Measurements from ENCODE around the gene ATG14. TPM values are rescaled to one million over a fixed set of nuclear protein-coding genes. Genes with fewer than 3 reads are reported as not detected.
A peak's percentile ranks its signal among the peaks of the same experiment; 100 is the strongest.
"Not testable (repeated sequence)": the region's sequence is repeated elsewhere in the genome, so short reads cannot be mapped to it uniquely, and the experiment has no call there.

Gene ATG14
- polyA plus RNA-seq, 4 donors, result 19.4 to 23.0 (median 20.8) TPM

DNA sequence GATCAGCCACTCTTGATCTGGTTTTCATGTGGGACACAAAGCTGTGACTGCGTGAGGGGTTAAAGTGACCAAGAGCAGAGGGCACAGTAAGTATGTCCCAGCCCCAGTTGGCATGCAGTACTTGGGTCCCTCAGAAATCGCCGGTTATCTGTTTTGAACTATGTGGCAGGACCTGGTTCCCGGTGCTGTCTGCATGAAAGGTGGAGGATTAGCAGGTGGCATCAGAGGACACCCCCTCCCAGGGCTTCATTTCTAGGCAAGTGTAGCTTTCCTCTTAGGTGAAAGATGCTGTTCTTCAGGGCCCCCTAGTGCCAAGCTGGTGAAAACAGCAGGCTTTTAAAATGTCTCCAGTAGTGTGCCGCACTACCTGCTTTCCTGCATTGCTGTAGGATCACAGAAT is 57.1 kb downstream of the ATG14 start:
- DNase-seq (ENCODE audit: low read depth in 4 of 4, low spot score in 3 of 4), result no peak

DNA sequence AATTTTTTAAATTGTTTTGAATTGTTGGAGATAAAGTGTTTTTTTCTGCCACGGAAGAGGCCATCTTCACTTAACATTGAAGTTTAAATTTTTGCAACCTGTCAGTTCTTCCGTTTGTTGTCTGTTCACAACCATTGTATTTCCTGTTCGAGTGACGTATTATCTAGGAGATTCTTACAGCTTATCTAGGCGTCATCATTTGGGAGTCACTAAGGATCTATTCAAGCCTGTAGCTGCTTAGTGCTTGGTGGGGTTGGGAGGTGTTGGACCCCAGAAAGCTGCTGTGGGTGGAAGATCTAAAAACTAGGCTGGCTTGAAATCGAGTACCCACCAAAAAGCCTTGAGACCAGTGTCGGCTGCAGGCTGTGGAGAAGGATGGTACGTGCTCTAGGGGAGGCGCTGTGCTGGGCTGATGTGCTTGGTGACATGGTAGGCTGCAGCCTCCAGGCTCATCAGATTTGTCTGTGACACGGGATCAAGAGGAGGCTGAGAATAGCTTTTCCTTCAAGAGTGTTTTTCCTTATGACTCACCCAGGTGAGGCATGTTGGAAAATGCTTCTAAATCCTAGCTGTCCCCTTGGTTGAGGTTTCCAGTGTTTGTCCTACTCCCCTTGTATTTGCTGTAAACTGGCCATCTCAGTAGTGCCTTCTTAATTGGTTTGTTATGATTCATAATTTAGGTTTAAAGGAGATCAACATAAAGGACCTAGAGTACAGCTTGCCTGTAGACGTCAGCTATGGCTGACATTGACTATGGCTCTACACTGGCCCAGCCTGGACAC is 57.8 kb downstream of the ATG14 start:
- DNase-seq (ENCODE audit: low read depth in 4 of 4, low spot score in 3 of 4), result no peak

DNA sequence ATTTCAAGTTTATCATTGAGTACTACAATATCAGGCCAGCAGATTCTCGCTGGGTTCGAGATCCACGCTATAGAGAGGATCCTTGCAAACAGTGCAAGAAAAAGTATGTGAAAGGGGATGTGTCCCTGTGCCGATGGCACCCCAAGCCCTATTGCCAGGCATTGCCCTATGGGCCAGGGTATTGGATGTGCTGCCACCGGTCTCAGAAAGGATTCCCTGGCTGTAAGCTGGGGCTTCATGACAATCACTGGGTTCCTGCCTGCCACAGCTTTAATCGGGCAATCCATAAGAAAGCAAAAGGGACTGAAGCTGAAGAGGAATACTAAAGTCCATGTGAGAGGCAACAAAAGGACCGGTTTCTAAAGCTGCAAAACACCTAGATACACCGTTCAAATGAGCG is 59.4 kb downstream of the ATG14 start:
- DNase-seq (ENCODE audit: low read depth in 4 of 4, low spot score in 3 of 4), result no peak

DNA sequence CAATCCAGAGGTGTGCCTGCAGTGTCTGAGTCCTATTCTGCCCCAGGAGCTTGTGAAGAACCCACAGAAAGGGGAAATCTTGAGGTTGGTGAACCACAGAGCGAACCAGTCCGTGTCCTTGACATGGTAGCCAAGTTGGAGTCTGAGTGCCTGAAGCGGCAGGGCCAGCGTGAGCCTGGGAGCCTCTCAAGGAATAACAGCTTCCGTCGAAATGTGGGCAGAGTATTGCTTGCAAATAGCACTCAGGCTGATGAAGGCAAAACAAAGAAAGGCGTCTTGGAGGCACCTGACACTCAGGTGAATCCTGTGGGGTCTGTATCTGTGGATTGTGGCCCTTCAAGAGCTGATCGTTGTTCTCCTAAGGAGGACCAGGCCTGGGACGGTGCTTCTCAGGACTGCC is 60.5 kb downstream of the ATG14 start:
- no peak for DNase-seq (ENCODE audit: low read depth in 4 of 4, low spot score in 3 of 4)

GRCh38 chr14:55350461-55350860 is 61.2 kb downstream of the ATG14 start:
- DNase-seq (ENCODE audit: low read depth in 4 of 4, low spot score in 3 of 4), result no peak

DNA sequence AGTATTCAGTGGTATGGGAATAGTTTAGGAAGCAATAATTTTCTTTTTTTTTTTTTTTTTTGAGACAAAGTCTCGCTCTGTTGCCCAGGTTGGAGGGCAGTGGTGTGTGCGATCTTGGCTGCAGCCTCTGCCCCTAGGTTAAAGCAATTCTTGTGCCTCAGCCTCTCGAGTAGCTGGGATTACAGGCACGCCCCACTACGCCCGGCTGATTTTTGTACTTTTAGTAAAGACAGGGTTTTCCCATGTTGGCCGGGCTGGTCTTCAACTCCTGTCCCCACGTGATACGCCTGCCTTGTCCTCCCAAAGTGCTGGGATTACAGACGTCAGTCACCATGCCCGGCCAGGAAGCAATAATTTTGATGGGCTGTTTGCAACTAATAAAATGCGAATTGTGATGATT is 62.1 kb downstream of the ATG14 start:
- peak in 1 of 4 donors; percentile 32 for DNase-seq (ENCODE audit: low read depth in 4 of 4, low spot score in 3 of 4)

- no peak for DNase-seq (ENCODE audit: low read depth in 4 of 4, low spot score in 3 of 4)
These were observed 62.7 kb downstream of the ATG14 start for GRCh38 chr14:55348766-55349453.

DNA sequence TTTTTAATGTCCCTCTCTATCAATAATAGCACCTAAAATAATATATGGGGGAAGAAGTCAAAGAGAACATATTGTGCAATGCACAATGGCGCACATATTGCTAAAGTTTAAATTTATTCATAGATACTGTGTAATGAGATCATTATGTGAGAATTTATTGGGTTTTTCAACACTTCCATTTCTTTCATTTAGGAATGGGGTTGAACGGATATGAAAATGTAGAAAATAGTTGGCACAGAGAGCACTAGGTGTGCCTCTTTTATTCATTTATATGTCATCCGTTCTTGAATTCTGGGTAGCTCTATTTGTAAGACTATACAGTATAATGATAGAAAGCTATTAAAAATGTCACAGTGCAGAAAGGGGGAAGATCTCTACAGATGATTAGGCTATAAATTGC is 63.9 kb downstream of the ATG14 start:
- DNase-seq (ENCODE audit: low read depth in 4 of 4, low spot score in 3 of 4), result no peak

- no peak for DNase-seq (ENCODE audit: low read depth in 4 of 4, low spot score in 3 of 4)
These were observed 64.6 kb downstream of the ATG14 start for GRCh38 chr14:55347040-55347439.

- DNase-seq (ENCODE audit: low read depth in 4 of 4, low spot score in 3 of 4), result not testable (repeated sequence)
These were observed 67.0 kb downstream of the ATG14 start for GRCh38 chr14:55344582-55345163.

- DNase-seq (ENCODE audit: low read depth in 4 of 4, low spot score in 3 of 4), result no peak
These were observed 69.8 kb downstream of the ATG14 start for GRCh38 chr14:55341781-55342180.

DNA sequence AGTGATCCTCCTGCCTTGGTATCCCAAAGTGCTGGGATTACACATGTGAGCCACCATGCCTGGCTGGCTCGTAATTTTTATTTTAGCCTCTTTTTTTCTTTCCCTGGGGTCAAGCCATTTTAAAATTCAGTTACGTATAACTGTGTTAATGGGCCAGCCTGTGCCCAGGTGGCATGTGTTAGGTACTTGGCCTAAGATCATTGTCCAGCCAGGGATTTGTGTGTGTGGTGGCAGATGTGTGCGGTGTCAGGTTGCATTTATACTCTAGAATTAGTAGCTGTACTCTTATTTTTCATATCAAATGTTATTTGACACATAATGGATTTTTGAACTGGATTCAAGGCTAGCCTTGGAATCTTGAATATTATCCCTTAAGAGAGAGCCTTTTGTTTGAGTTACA is 71.1 kb downstream of the ATG14 start:
- DNase-seq (ENCODE audit: low read depth in 4 of 4, low spot score in 3 of 4), result no peak

DNA sequence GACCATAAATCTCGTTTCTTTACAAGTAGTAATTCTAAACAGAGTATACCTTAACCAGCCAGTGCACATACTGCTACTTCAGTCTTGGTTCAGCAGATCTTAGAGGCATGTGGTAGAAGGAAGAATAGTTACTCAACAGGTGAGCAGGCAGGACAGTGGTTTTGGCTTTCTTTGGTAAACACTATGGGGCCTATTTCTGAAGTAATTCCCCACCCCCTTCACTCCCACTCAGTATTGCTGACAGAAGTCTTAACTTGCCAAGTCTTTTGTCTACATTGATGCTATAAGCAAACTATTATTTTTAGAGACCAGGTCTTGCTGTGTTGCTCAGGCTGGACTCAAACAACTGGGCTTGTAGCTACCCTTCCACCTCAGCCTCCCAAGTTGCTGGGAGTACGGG is 71.9 kb downstream of the ATG14 start:
- no peak for DNase-seq (ENCODE audit: low read depth in 4 of 4, low spot score in 3 of 4)

DNA sequence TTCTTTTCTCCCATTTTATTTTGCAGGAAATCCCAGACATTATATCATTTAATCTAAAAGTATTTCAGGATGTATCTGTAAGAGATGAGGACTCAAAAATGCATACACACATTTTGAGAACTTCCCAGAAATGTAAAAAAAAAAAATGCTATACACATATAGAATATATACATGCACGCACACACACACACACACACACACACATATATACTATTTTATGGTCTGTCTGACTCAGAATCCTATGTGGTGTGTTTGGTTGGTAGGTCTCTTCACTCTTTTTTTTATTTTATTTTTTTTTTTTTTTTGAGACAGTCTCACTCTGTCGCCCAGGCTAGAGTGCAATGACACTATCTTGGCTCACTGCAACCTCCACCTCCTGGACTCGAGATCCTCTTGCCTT is 74.9 kb downstream of the ATG14 start:
- DNase-seq (ENCODE audit: low read depth in 4 of 4, low spot score in 3 of 4), result no peak

DNA sequence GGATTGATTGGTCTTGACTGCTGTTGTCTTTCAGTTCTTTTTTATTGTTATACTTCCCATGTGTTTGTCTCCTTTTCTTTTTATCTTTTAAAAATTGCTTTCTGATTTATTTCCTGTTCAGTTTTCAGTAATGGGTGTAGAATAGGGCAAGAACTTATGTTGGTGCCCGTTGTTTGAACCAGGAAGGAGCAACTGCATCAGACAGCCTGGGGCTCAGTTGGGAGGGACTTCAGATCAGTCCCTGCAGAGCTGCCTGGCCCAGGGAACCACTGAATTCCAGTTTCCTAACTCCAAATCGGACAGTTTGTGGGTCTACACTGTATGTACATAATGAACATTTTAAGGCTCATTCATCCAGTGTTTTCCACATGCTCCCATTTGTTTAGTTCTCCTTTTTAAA is 75.5 kb downstream of the ATG14 start:
- peak in 1 of 4 donors; percentile 46 for DNase-seq (ENCODE audit: low read depth in 4 of 4, low spot score in 3 of 4)

DNA sequence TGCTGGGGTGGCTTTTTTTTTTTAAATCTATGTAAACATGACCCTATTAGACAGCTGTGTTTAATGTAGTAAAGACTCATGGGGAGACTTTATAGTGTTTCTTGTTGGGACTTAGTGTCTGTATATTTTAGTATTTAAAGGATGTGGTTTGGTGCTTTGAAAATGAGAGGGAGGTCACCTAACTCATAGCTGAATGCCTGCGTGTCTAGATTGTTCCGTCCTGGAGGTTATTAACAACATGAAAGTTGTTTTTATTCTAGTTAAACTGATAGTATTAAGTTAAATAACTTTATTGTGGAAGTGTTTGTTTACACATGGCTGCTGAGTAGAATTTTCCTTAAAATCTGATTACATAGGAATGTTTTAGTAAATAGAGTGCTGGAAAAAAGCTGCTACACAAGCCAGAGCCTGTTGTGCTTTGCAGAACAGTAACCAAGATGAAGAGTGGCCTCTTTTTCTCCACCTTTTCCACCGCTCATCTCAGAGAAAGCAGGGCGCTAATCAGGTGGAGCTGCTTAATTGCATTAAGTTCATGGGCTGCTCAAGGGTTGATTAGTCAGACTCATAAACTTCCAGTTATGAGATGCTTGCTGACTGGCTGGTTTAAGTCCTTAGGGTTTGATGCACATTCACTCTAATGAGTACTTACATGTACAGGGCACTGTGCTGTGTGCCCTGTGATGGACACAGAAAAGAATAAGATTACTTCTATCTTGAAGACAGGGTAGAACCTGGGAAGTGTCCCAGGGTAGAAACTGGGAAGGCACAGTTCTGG is 77.7 kb downstream of the ATG14 start:
- DNase-seq (ENCODE audit: low read depth in 4 of 4, low spot score in 3 of 4), result no peak

DNA sequence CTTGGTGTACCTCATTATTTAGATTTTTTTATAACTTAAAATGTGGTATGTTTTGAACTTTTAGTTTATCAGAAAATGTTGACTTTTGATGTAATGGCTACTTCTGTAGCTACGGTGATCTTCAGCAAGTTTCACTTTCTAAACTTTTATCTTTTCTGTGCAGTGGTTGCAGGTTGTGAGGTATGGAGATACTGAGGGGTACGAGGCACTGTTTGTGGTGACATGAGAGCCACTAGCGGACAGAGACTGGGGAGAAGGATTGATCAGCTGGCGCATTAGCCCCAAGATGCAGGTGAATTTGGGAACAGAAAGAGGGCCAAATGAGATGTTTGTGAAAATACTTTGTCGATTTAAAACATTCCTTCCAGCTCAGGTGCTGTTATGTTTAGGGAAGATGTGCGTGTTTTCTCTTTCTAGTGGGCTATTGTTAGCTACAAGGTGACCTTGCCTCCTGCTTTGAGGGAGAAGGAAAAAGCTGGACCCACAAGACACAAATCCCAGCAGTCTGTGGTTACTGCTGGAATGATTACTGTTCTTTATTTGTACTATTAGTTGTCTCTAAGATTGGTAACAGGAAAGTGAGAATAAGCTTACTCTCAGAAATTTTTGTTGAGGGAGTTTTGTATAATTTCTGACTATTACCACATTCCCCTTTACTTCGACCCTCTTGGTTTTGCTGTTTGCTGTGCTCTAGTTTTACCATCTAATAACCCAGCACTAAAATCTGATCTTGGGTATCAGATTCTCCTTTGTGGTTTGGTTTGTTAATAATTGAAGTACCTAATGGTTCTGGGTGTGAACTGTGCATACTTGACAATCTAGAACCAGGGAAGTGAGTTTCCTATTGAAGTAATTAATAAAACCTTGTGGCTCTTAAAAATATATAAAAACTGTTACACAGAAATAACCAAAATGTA is 78.7 kb downstream of the ATG14 start:
- no peak for DNase-seq (ENCODE audit: low read depth in 4 of 4, low spot score in 3 of 4)

DNA sequence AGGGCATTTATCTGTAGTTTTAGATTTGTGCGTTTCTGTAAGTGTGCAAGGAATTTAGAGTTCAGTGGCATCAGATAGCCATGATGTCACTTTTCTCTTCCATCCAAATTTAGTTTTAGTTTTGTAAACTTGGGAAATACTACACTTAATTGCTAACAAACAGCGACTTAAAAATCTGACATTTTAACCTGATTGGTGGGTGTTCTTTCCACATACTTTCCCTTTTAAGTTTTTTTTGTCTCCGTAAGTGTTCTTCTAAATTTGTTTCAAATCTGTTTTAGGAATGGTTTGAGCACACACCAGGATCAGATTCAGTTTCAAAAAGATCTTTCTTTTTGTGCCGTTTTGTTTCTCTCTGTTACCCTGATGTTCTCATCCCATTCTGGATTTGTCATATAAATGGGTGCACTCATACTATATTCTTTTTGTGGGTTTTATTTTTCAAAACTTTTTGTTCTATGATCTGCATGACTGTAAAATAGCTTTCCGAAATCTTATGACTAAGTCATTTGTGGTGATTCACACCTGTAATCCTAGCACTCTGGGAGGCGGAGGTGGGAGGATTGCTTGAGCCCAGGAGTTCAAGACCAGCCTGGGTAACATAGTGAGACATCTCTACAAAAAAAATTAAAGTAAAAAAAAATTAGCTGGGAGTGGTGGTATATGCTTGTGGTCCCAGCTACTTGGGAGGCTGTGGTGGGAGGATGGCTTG is 81.5 kb downstream of the ATG14 start:
- DNase-seq (ENCODE audit: low read depth in 4 of 4, low spot score in 3 of 4), result no peak

- DNase-seq (ENCODE audit: low read depth in 4 of 4, low spot score in 3 of 4), result no peak
These were observed 83.3 kb downstream of the ATG14 start for GRCh38 chr14:55328317-55328716.
